Suprapubic skin (tissue), 4 donors: Measurements from ENCODE around the gene FRMD7.

Source experiments
- EP300 ChIP-seq: sonication (generic); formaldehyde crosslinking; IDR thresholded peaks from one replicate; pipeline ENCODE4 v1.6.1; 2017; ENCODE audit warnings: antibody characterized with exemption
- POLR2A ChIP-seq, 2 donors: fragments of 450-650 bp; IDR thresholded peaks; one replicate each; pipeline ENCODE4 v1.6.1; 2017; ENCODE audit warnings: antibody characterized with exemption in 2 of 2, mild to moderate bottlenecking in 2 of 2, moderate library complexity in 2 of 2
- POLR2AphosphoS5 ChIP-seq, 3 donors: sonication (generic); formaldehyde crosslinking; IDR thresholded peaks; one replicate each; pipeline ENCODE4 v1.6.1; 2017; ENCODE audit warnings: antibody characterized with exemption in 3 of 3
- TF ChIP-seq, protein P1 (sequence below), 2 donors: fragments of 200-600 bp in 1 of 2; fragments of 450-650 bp in 1 of 2; sonication (generic) in 1 of 2; IDR thresholded peaks; one replicate each; pipeline ENCODE4 v1.5.1; 2016 to 2019; ENCODE audit warnings: antibody characterized with exemption in 2 of 2, mild to moderate bottlenecking in 1 of 2, moderate library complexity in 1 of 2

DNA sequence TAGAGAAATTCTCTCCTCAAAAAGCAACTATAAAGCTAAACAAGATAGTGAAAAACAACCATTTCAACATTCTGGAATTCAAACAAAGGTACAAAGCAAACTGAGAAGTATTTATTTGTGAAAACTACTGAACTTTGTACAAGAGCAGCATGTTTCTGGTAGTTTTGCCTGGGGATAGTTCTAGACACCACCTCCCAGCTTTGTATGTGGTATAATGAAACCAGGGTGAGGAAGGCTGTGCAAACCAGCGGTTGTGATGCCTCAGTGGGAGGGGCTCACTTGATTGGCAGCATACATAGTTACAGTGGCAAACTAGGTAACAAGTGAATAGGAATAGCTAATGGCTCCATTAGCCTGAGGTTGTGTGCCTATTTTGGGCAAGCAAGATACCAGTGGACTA lies 18.6 kb upstream of the FRMD7 start:
- TF ChIP-seq POLR2AphosphoS5 (IDR thresholded peaks at IDR 0.05) (no peak), POLR2A (IDR thresholded peaks at IDR 0.05) (no peak), EP300 (no peak)
- TF ChIP-seq, protein P1, sequence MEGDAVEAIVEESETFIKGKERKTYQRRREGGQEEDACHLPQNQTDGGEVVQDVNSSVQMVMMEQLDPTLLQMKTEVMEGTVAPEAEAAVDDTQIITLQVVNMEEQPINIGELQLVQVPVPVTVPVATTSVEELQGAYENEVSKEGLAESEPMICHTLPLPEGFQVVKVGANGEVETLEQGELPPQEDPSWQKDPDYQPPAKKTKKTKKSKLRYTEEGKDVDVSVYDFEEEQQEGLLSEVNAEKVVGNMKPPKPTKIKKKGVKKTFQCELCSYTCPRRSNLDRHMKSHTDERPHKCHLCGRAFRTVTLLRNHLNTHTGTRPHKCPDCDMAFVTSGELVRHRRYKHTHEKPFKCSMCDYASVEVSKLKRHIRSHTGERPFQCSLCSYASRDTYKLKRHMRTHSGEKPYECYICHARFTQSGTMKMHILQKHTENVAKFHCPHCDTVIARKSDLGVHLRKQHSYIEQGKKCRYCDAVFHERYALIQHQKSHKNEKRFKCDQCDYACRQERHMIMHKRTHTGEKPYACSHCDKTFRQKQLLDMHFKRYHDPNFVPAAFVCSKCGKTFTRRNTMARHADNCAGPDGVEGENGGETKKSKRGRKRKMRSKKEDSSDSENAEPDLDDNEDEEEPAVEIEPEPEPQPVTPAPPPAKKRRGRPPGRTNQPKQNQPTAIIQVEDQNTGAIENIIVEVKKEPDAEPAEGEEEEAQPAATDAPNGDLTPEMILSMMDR (IDR thresholded peaks at IDR 0.05): no peak
